SK-N-SH treated with all-trans-retinoic acid at 6 μM for 48 hours (cell line): ENCODE results near the gene SLC12A4.

ENCODE experiments used
- ATAC-seq: fragments of 200-7000 bp; cut with Tn5 transposase; 3 replicates; pipeline ENCODE4 v1.9.1; 2020; ENCODE audit warnings: mild to moderate bottlenecking, moderate library complexity
- BACH2 ChIP-seq: fragments of 250-450 bp; sonication (Bioruptor Pico); IDR thresholded peaks from 2 replicates; pipeline ENCODE4 v1.9.0; 2021; ENCODE audit warnings: mild to moderate bottlenecking, borderline replicate concordance
- CREB5 ChIP-seq: fragments of 250-450 bp; sonication (Bioruptor Pico); IDR thresholded peaks from 2 replicates; pipeline ENCODE4 v1.5.1; 2020; ENCODE audit warnings: low read depth, mild to moderate bottlenecking, moderate library complexity
- CSDC2 ChIP-seq: fragments of 250-450 bp; sonication (Bioruptor Pico); IDR thresholded peaks from 2 replicates; pipeline ENCODE4 v1.5.0; 2020; ENCODE audit warnings: mild to moderate bottlenecking, moderate library complexity
- CSRNP3 ChIP-seq: fragments of 250-450 bp; sonication (Bioruptor Pico); IDR thresholded peaks from 2 replicates; pipeline ENCODE4 v1.5.1; 2021; ENCODE audit warnings: mild to moderate bottlenecking, moderate library complexity
- ISL1 ChIP-seq: fragments of 250-450 bp; sonication (Bioruptor Pico); IDR thresholded peaks from 2 replicates; pipeline ENCODE4 v2.1.2; 2022; ENCODE audit warnings: mild to moderate bottlenecking, moderate library complexity
- OSR1 ChIP-seq: fragments of 250-450 bp; sonication (Bioruptor Pico); IDR thresholded peaks from 2 replicates; pipeline ENCODE4 v1.8.0; 2022; ENCODE audit warnings: moderate library complexity, mild to moderate bottlenecking, inconsistent platforms
- POU6F1 ChIP-seq: fragments of 250-450 bp; sonication (Bioruptor Pico); IDR thresholded peaks from 2 replicates; pipeline ENCODE4 v1.8.0; 2021; ENCODE audit warnings: low read depth, mild to moderate bottlenecking, moderate library complexity, borderline replicate concordance
- PPARA ChIP-seq: fragments of 250-450 bp; sonication (Bioruptor Pico); IDR thresholded peaks from 2 replicates; pipeline ENCODE4 v1.5.0; 2020; ENCODE audit warnings: mild to moderate bottlenecking, borderline replicate concordance
- RARB ChIP-seq: fragments of 250-450 bp; sonication (Bioruptor Pico); IDR thresholded peaks from 2 replicates; pipeline ENCODE4 v1.8.0; 2021; ENCODE audit warnings: mild to moderate bottlenecking, moderate library complexity
- SNAI2 ChIP-seq: fragments of 250-450 bp; sonication (Bioruptor Pico); IDR thresholded peaks from 2 replicates; pipeline ENCODE4 v1.5.0; 2020; ENCODE audit warnings: mild to moderate bottlenecking, moderate library complexity
- TCF4 ChIP-seq: fragments of 250-450 bp; sonication (Bioruptor Pico); IDR thresholded peaks from 2 replicates; pipeline ENCODE4 v1.8.0; 2021; ENCODE audit warnings: mild to moderate bottlenecking, moderate library complexity, borderline replicate concordance
- TOX ChIP-seq: fragments of 250-450 bp; sonication (Bioruptor Pico); IDR thresholded peaks from 2 replicates; pipeline ENCODE4 v1.8.0; 2021; ENCODE audit warnings: mild to moderate bottlenecking, moderate library complexity, borderline replicate concordance
- TSHZ2 ChIP-seq: fragments of 250-450 bp; sonication (Bioruptor Pico); IDR thresholded peaks from 2 replicates; pipeline ENCODE4 v1.5.0; 2020; ENCODE audit warnings: mild to moderate bottlenecking, moderate library complexity
- ZFP30 ChIP-seq: fragments of 450-650 bp; formaldehyde crosslinking; IDR thresholded peaks from 2 replicates; pipeline ENCODE4 v1.5.0; 2022; ENCODE audit warnings: mild to moderate bottlenecking, moderate library complexity
- ZNF565 ChIP-seq: fragments of 450-650 bp; formaldehyde crosslinking; conservative IDR thresholded peaks from 2 replicates; pipeline ENCODE4 v1.5.0; 2020; ENCODE audit warnings: low read depth, mild to moderate bottlenecking, moderate library complexity
- ZNF70 ChIP-seq: fragments of 450-650 bp; formaldehyde crosslinking; IDR thresholded peaks from 2 replicates; pipeline ENCODE4 v1.5.0; 2020; ENCODE audit warnings: mild to moderate bottlenecking, moderate library complexity
- ZNF8 ChIP-seq: fragments of 450-650 bp; formaldehyde crosslinking; IDR thresholded peaks from 2 replicates; pipeline ENCODE4 v1.5.0; 2020; ENCODE audit warnings: mild to moderate bottlenecking, moderate library complexity

The SLC12A4 gene

GRCh38 chr16:67964477-67965131 lies 3.8 kb downstream of the SLC12A4 start:
- ATAC-seq: no peak
- no peak for TF ChIP-seq POU6F1 (CRISPR knock-in tag)
- no peak for TF ChIP-seq PPARA (CRISPR knock-in tag)
- TF ChIP-seq ISL1 (CRISPR knock-in tag): no peak
- TF ChIP-seq OSR1 (CRISPR knock-in tag): no peak
- no peak for TF ChIP-seq CSRNP3 (CRISPR knock-in tag)
- TF ChIP-seq TCF4 (CRISPR knock-in tag): no peak
- TF ChIP-seq TOX (CRISPR knock-in tag): no peak
- TF ChIP-seq SNAI2 (CRISPR knock-in tag): no peak
- no peak for TF ChIP-seq CREB5 (CRISPR knock-in tag)
- no peak for TF ChIP-seq ZNF70 (CRISPR knock-in tag)
- TF ChIP-seq CSDC2: no peak
- no peak for TF ChIP-seq ZNF8
- TF ChIP-seq ZNF565 (CRISPR knock-in tag): no peak
- TF ChIP-seq, all 23 proteins: peak for 0

- no peak for TF ChIP-seq ZFP30 (CRISPR knock-in tag)
- ATAC-seq: no peak
These were observed 4.6 kb downstream of the SLC12A4 start for GRCh38 chr16:67963662-67964321.

GRCh38 chr16:67963292-67963661 lies 5.2 kb downstream of the SLC12A4 start:
- no peak for ATAC-seq
- TF ChIP-seq CREB5 (CRISPR knock-in tag): no peak

- TF ChIP-seq RARB (CRISPR knock-in tag): no peak
- TF ChIP-seq TOX (CRISPR knock-in tag): no peak
- TF ChIP-seq CREB5 (CRISPR knock-in tag): no peak
- TF ChIP-seq TCF4 (CRISPR knock-in tag): no peak
- TF ChIP-seq ZNF70 (CRISPR knock-in tag): no peak
- no peak for TF ChIP-seq BACH2
- no peak for TF ChIP-seq TSHZ2 (CRISPR knock-in tag)
- no peak for TF ChIP-seq POU6F1 (CRISPR knock-in tag)
- TF ChIP-seq ISL1 (CRISPR knock-in tag): no peak
- no peak for TF ChIP-seq CSRNP3 (CRISPR knock-in tag)
- ATAC-seq: no peak
These were observed 6.3 kb downstream of the SLC12A4 start for GRCh38 chr16:67962135-67962534.
